ENCODE results near the gene KTI12.

DNA sequence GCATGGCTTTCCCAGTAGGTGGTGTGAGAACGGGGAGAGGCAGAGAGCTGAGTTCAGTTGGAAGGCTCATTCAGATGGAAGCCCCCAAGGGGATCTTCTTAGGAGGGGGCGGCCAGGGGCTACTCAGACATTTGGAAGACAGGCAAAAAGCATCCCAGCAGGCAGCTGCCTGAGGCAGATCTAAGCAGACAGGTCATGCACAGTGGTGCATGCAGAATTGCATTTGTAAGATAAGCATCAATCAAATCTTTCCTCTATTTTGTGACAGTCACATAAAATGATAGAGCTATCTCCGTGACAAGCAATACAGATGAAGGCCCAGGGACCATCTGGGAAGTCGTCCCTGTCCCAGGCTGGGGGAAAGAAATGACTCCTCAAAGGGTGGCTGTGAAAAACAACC lies 46.9 kb downstream of the KTI12 start:
- no peak for TF ChIP-seq SUZ12 (IDR thresholded peaks at IDR 0.05; ENCODE audit: extremely low read depth, insufficient read depth, insufficient read length)
- no peak for TF ChIP-seq YY1 (IDR thresholded peaks at IDR 0.05; ENCODE audit: insufficient read depth, insufficient read length)
- TF ChIP-seq ZNF274 (IDR thresholded peaks at IDR 0.05; ENCODE audit: low read depth, low read length), result no peak

All from NT2/D1 (cell line).